K562 (cell line): ENCODE data around the gene PIP4K2A. TPM values are rescaled to one million over a fixed set of nuclear protein-coding genes. Genes with fewer than 3 reads are reported as not detected.

Experiments used
- ATF3 ChIP-seq, 2 experiments: fragments of 450-650 bp in 1 of 2; sonication (generic) in 1 of 2; formaldehyde crosslinking in 1 of 2; IDR thresholded peaks in 1 of 2; conservative IDR thresholded peaks in 1 of 2; 2 replicates each; pipeline versions ENCODE4 v1.6.1 to v1.8.1; 2016 to 2023; ENCODE audit warnings: mild to moderate bottlenecking in 2 of 2, moderate library complexity in 2 of 2, inconsistent platforms in 1 of 2, missing genetic modification reagents in 1 of 2
- CTBP1 ChIP-seq: fragments of 450-650 bp; IDR thresholded peaks from 2 replicates; pipeline ENCODE4 v1.6.1; 2016; ENCODE audit warnings: borderline replicate concordance
- JUN ChIP-seq, 2 experiments: sonication (generic) in 1 of 2; formaldehyde crosslinking in 1 of 2; IDR thresholded peaks; 2 replicates each; pipeline versions ENCODE4 v1.6.1 to v1.8.0; 2012 to 2022; ENCODE audit warnings: borderline replicate concordance in 2 of 2, mild to moderate bottlenecking in 2 of 2, improper control_type of control experiment in 1 of 2, low read depth in 1 of 2, low read length in 1 of 2, missing genetic modification reagents in 1 of 2
- L3MBTL2 ChIP-seq: fragments of 450-650 bp; IDR thresholded peaks from 2 replicates; pipeline ENCODE4 v1.6.1; 2016; ENCODE audit warnings: mild to moderate bottlenecking, moderate library complexity
- MNT ChIP-seq, 2 experiments: fragments of 450-650 bp; conservative IDR thresholded peaks; 2 replicates each; pipeline ENCODE4 v1.6.1; 2017; ENCODE audit warnings: mild to moderate bottlenecking in 2 of 2, moderate library complexity in 2 of 2
- polyA plus RNA-seq, 8 experiments: library from polyadenylated mRNA; depleted of rRNA in 4 of 8; stranded (reverse) in 5 of 8; unstranded in 3 of 8; fragments of >200 nt; fragmentation: Nextera tagmentation in 2 of 8; fragmentation: Illumina TruSeq in 1 of 8; extraction: Ambion mirVana in 2 of 8; extraction: Trizol in 1 of 8; gene quantifications; 2 replicates each; pipeline versions ENCODE4 v1.2.1 to v1.2.3, GENCODE V29; 2011 to 2014; ENCODE audit warnings: inconsistent platforms in 1 of 8, missing spikeins in 1 of 8
- total RNA-seq, 7 experiments: library from RNA; depleted of rRNA in 6 of 7; stranded (reverse); fragments of >200 nt in 6 of 7; fragmentation: Illumina TruSeq in 2 of 7; extraction: Trizol in 2 of 7; gene quantifications; 2 replicates each; pipeline versions ENCODE4 v1.2.1 to v1.2.3, GENCODE V29; 2011 to 2021; ENCODE audit warnings: low replicate concordance in 1 of 7

Gene PIP4K2A
- total and polyA plus RNA-seq, 9 of the 15 experiments (the other 6 are each of a cell fraction or from before 2014, with no cell fraction given), result 35.6 to 117 (median 71.9) TPM

GRCh38 chr10:22620929-22621328 lies 93.4 kb downstream of the PIP4K2A start (continued):
- TF ChIP-seq ATF3 (IDR thresholded peaks at IDR 0.05), result peak; percentile 74
- TF ChIP-seq ATF3 (CRISPR knock-in tag; conservative IDR thresholded peaks at IDR 0.05), result no peak
- TF ChIP-seq CTBP1, result 0 out of 2 replicates have a peak, but pooled peaks have one; percentile 23
- peak; percentile 50 for TF ChIP-seq L3MBTL2
- TF ChIP-seq MNT (conservative IDR thresholded peaks at IDR 0.05), result 0 out of 4 replicates have a peak, but pooled peaks of 1 of the 2 experiments have one; percentile 28
- peak; percentile 46; the same call in 1 of the 2 replicates for TF ChIP-seq JUN (IDR thresholded peaks at IDR 0.05; ENCODE audit: borderline replicate concordance, low read depth, low read length)
- TF ChIP-seq JUN (CRISPR knock-in tag; IDR thresholded peaks at IDR 0.05; ENCODE audit: borderline replicate concordance), result no peak
